GM18502 (cell line): ENCODE data around the gene ABCC11.
"Not testable (repeated sequence)": the region's sequence is repeated elsewhere in the genome, so short reads cannot be mapped to it uniquely, and the experiment has no call there.

Experiments
- ATAC-seq: cut with Tn5 transposase; IDR thresholded peaks from one replicate; pipeline ENCODE4 v1.9.1; 2021; ENCODE audit warnings: mild to moderate bottlenecking; ENCODE audit not compliant: unreplicated experiment, poor library complexity

The ABCC11 gene

DNA sequence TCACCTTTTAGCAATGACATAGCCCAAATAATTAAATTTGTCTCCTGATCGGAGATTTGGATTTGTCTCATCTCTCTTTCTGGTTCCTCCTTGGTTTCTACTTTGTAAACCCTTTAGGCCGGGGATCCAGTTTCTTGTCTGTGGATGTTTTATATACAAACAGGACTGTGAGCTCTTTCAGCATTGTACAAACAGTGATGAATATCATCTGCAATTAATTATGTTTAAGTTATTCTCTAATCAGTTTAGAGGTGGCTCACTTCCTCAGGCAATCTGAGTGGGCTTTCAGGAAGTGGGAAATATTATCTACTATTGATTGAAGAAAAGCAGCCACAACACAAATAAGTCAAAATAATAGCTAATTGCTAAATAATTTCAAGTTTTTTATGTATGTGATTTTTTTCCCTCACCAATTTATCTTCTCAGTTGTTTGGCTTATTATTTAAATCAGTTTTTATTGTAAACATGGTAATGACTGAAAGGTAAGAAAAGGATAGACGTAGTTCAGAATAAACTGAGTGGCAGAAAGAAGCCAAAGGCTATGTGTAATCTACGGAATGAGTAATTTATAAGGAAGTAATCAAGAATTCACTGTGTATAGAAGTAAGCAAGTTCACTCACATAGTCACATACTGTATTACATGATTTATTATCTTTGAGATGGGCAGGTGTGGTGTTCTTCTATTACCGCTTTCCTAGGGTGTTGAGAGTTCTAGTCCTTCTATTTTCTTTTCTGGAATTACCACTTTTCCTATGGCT, 3.4 kb upstream of the ABCC11 start:
- no peak for ATAC-seq

GRCh38 chr16:48246066-48246465, 1.3 kb downstream of the ABCC11 start:
- no peak for ATAC-seq

DNA sequence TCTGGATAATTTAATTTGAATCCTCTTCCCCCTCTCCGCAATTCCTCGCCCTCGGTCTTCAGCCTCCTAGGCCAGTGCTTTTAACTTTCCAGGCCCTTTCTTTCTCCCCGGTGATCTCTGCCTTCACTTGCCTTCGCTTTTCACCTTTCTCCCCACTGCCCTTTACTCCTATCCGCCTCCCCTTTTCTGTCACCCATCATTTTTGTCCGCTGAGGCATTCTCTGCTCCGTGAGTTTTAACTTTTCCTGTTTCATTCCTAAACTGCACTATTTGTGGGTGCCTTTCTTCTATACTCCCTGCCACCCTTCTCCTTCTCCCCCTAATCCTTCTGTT, 2.5 kb downstream of the ABCC11 start:
- ATAC-seq, result no peak

DNA sequence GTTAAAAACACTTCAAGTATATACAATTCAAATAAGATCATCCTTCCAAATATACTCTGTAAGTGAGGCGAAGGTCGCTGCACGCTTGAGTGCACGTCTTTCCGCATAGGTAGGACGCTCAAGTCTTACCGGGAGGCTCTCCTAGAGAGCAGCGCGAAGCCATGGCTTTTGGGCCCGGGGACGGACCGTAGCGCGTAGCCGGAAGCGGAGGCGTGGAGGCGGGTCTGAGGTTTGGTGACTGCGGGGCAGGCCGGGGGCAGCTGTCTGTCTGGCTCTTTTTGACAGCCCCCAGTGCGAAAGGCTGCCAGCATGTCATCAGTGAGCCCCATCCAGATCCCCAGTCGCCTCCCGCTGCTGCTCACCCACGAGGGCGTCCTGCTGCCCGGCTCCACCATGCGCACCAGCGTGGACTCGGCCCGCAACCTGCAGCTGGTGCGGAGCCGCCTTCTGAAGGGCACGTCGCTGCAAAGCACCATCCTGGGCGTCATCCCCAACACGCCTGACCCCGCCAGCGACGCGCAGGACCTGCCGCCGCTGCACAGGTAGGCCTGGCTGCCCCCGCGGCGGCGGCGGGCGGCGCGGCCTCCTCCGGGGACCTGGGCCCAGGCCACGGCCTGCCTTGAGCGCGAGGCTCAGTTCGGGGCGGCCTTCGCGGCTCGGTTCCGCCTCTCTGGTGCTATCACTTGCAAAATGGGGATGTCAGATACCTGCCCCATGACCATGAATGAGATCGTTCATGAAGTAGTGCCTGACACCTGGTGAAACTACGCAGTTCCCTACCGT, 3.1 kb downstream of the ABCC11 start, which contains the start of gene LONP2:
LONP2 (plus strand) TSS at position 221 of the 783 bp plus-strand sequence; CDS start at position 310, 89 bp downstream.
- peak; percentile 98 for ATAC-seq

GRCh38 chr16:48240147-48240546, 7.2 kb downstream of the ABCC11 start:
- not testable (repeated sequence) for ATAC-seq

DNA sequence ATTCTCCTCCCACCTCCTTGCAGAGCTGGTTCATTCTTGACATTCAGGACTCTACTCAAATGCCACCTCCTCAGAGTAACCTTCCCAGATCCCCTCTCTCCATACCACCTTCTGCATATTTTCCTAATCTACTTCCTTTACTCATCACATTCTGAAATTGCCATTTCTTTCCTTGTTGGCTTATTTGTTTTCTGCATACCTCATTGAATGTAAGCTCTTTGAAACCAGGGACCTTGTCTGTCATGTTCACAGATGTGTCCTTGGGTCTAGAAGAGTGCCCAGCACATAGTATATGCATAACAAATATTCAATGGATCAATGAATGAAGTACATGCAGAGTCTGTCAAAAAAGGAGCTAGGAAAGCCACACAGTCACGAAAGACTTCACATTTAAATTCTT, 11.1 kb downstream of the ABCC11 start:
- no peak for ATAC-seq

- no peak for ATAC-seq
Measured at GRCh38 chr16:48235556-48236136, 11.7 kb downstream of the ABCC11 start.

DNA sequence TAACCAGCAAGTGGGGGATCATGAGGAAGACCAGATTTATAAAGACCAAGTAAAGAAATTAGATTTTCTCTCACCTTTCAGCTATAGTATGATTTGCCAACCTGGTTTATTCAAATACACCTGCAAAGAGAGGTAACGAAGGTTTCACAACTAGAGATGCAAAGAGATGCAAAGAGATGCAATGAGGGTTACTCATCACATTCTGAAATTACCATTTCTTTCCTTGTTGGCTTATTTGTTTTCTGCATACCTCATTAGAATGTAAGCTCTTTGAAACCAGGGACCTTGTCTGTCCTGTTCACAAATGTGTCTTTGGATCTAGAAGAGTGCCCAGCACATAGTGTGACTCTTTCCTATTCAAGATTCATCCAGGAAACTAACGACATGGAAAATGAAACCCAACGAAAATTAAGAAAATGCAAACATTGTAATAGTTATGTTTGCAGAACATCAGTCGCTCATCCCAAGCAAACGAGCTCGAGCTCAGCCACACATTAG, 12.2 kb downstream of the ABCC11 start:
- ATAC-seq, result no peak

- no peak for ATAC-seq
Measured at GRCh38 chr16:48234630-48235029, 12.7 kb downstream of the ABCC11 start.

GRCh38 chr16:48232493-48233040, 14.8 kb downstream of the ABCC11 start:
- no peak for ATAC-seq

GRCh38 chr16:48231727-48232492, 15.4 kb downstream of the ABCC11 start:
- no peak for ATAC-seq

DNA sequence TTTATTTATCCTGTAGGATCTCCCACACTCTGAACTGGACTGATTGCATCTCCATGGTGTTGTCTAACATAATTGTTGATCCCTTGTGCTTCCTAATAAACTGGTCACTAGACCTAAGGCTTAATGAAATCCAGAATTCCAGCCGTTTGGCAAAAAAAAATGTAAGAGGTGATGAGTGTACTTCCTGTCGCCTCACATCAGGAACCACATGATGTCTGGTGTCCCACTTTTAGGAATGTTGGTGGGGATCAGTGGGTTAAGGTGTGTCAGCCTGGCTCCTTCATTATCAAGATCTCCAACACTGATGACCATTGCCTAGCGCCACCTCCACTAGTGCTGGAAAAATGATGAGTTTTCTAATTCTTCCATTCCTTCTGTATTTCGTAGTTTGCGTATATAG, 21.9 kb downstream of the ABCC11 start:
- no peak for ATAC-seq

- no peak for ATAC-seq
Measured at GRCh38 chr16:48223490-48223889, 23.8 kb downstream of the ABCC11 start.

- no peak for ATAC-seq
Measured at GRCh38 chr16:48220891-48221290, 26.4 kb downstream of the ABCC11 start.

DNA sequence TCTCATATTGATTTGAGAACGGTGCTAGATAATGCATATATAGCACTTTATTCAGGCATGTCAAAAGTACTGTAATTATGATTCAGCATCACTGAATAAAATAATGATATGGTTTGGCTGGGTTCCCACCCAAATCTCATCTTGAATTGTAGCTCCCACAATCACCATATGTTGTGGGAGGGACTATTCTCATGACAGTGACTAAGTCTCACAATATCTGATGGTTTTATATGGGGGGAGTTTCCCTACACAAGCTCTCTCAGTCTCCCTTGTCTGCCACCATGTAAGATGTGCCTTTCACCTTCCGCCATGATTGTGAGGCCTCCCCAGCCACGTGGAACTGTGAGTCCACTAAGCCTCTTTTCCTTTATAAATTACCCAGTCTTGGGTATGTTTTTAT, 28.9 kb downstream of the ABCC11 start:
- no peak for ATAC-seq

DNA sequence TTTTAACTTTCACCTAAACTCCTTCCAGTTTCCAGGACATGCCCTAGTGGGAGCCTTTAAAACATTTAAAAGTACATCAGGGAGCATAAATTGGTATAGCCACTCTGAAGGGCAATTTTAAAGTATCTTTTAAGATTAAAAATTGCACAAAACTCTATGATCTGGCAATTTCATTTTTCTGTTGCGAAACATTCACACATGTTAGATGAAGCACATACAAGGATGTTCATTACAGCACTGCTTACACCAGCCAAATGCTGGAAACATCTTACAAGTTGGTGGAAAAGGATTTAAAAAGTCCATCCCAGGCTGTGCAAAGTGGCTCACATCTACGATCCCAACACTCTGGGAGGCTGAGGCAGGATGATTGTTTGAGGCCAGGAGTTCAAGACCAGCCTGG, 29.6 kb downstream of the ABCC11 start:
- no peak for ATAC-seq

DNA sequence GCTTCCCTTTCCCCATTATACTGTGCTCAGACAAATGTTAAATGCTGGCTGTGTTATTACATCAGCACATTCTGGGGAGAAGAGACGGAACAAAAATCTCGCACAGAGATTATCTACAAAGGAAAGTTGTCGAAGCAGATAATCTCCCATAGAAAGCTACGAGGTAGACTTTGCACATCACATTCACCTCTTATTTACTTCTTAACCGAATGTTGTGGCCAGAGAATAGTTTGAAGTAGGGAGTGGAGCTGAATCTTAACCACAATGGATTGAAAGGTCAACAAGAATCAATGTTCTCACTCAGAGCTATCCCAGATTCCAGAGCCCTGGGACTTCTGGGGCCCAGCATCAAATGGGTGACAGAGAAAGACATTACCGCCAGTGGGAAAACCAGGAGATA, 31.6 kb downstream of the ABCC11 start:
- no peak for ATAC-seq

DNA sequence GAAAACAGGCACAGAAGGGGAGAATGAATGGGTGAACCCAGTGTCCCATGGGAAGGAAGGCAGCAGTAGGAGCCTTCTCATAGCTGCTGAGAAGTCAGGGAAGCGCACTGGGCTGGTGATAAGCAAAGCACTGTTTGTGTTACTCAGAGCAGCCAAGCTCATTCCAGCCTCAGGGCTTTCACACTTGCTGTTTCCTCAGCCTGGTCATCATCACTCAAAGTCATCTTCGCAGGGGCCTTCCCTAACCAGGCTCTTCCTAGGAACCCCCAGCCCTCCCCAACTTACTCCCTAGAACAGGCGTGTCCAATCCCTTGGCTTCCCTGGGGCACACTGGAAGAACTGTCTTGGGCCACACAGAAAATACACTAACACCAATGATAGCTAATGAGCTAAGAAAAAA, 35.3 kb downstream of the ABCC11 start:
- no peak for ATAC-seq

- no peak for ATAC-seq
Measured at GRCh38 chr16:48210747-48211146, 36.6 kb downstream of the ABCC11 start.

DNA sequence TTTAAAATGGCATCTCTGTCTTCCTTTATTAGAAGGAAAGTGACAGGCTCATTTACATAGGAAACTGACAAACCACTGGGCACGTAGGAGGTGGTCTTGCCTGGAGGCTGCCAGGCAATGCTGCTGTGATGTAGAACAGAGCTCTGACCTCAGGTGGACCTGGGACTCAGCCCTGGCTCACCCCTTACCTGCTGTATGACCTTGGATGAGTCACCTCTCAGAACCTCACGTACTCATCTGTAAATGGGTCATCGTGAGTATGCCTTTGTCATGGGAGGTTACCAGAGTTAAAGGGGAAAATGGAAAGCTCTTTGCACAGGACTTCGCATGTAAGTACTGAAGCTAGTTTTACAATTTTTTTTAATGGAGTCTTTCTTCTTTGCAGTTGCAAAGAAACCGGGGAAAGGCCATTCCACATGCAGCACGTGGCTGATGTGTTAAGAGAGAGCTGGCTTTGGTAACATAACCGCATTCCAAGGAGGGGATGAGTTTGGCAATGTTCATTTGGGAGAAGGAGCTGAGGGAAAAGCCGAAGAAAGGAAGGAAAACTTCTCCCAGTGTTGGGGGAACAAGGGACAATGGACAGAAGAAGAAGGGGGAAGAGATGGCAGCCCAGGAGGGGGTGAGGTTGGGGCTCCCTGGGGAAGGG, 40.6 kb downstream of the ABCC11 start:
- no peak for ATAC-seq
